Keratinocyte (primary cell): ENCODE results near the gene DCAF6. TPM values are rescaled to one million over a fixed set of nuclear protein-coding genes. Genes with fewer than 3 reads are reported as not detected.

Experiments used
- DNase-seq: peaks from one replicate; pipeline ENCODE4 v3.0.0-alpha.2; 2011; ENCODE audit warnings: low read depth, missing footprints, low spot score
- FAIRE-seq: peaks from 2 replicates; lab custom pipeline; 2011; peaks lifted over from hg19 to GRCh38; lab: Jason Lieb, UNC
- H2AFZ ChIP-seq: 2 replicates; pipeline ENCODE4 v1.6.0; 2012; ENCODE audit warnings: low read length, control low read depth, inconsistent platforms; ENCODE audit not compliant: control insufficient read depth
- H3K27ac ChIP-seq: 2 replicates; pipeline ENCODE4 v1.5.1; 2011; ENCODE audit warnings: low read length; ENCODE audit not compliant: control insufficient read depth, insufficient read depth
- H3K27me3 ChIP-seq: 3 replicates; pipeline ENCODE4 v1.6.0; 2011; ENCODE audit warnings: low read length; ENCODE audit not compliant: control insufficient read depth, insufficient read depth; ENCODE audit errors: extremely low read depth
- H3K36me3 ChIP-seq, 2 experiments: 2 replicates in 1 of 2; 3 replicates in 1 of 2; pipeline ENCODE4 v1.5.1; 2011; ENCODE audit warnings: low read length in 2 of 2, mild to moderate bottlenecking in 1 of 2; ENCODE audit not compliant: control insufficient read depth in 2 of 2, insufficient read depth in 2 of 2; ENCODE audit errors: extremely low read depth in 1 of 2
- H3K4me1 ChIP-seq: 3 replicates; pipeline ENCODE4 v1.5.1; 2011; ENCODE audit warnings: low read length; ENCODE audit not compliant: control insufficient read depth, insufficient read depth; ENCODE audit errors: extremely low read depth
- H3K4me2 ChIP-seq: 3 replicates; pipeline ENCODE4 v1.6.0; 2011; ENCODE audit warnings: low read depth, low read length; ENCODE audit not compliant: control insufficient read depth, insufficient read depth; ENCODE audit errors: extremely low read depth
- H3K4me3 ChIP-seq, 3 experiments: fragments of 200-600 bp in 1 of 3; sonication (generic) in 1 of 3; 2 replicates in 2 of 3; 3 replicates in 1 of 3; pipeline ENCODE4 v1.5.1; 2011 to 2016; ENCODE audit warnings: low read length in 3 of 3, mild to moderate bottlenecking in 3 of 3, control low read depth in 2 of 3, inconsistent platforms in 1 of 3, low read depth in 1 of 3, mixed read lengths in 1 of 3, mixed run types in 1 of 3, moderate library complexity in 1 of 3; ENCODE audit not compliant: control insufficient read depth in 2 of 3, insufficient read depth in 2 of 3; ENCODE audit errors: extremely low read depth in 1 of 3
- H3K79me2 ChIP-seq: 2 replicates; pipeline ENCODE4 v1.6.0; 2012; ENCODE audit warnings: low read length; ENCODE audit not compliant: control insufficient read depth, insufficient read depth
- H3K9ac ChIP-seq: 3 replicates; pipeline ENCODE4 v1.6.0; 2011; ENCODE audit warnings: low read length; ENCODE audit not compliant: control insufficient read depth, insufficient read depth; ENCODE audit errors: extremely low read depth
- H3K9me1 ChIP-seq: 3 replicates; pipeline ENCODE4 v1.6.0; 2011; ENCODE audit warnings: low read length; ENCODE audit not compliant: control insufficient read depth, insufficient read depth; ENCODE audit errors: extremely low read depth
- H3K9me3 ChIP-seq: 2 replicates; pipeline ENCODE4 v1.5.1; 2012; ENCODE audit warnings: low read depth, low read length; ENCODE audit not compliant: control insufficient read depth
- H4K20me1 ChIP-seq: 3 replicates; pipeline ENCODE4 v1.6.0; 2011; ENCODE audit warnings: low read length; ENCODE audit not compliant: control insufficient read depth, insufficient read depth; ENCODE audit errors: extremely low read depth
- CTCF ChIP-seq, 3 experiments: IDR thresholded peaks in 1 of 3; conservative IDR thresholded peaks in 1 of 3; optimal IDR thresholded peaks in 1 of 3; 2 replicates in 2 of 3; 3 replicates in 1 of 3; pipeline versions ENCODE3 to v1.5.1; 2011; ENCODE audit warnings: low read length in 3 of 3, mild to moderate bottlenecking in 3 of 3, moderate library complexity in 2 of 3, control low read depth in 1 of 3, inconsistent platforms in 1 of 3; ENCODE audit not compliant: insufficient read depth in 2 of 3; ENCODE audit errors: extremely low read depth in 1 of 3
- EZH2 ChIP-seq: IDR thresholded peaks from one replicate; pipeline ENCODE4 v1.6.1; 2012; ENCODE audit warnings: inconsistent platforms, mild to moderate bottlenecking, low read length, moderate library complexity
- dilution Hi-C: fragments of 300-500 bp; cut with MboI; formaldehyde crosslinking; loops from one replicate; pipeline ENCODE4 v1.7.0; 2020; ENCODE audit warnings: low sequenced_read_pairs; ENCODE audit not compliant: extremely low pct_ligation_motif_present
- polyA plus RNA-seq, 5 experiments: library from polyadenylated mRNA; depleted of rRNA in 3 of 5; stranded (reverse) in 3 of 5; stranded (forward) in 1 of 5; unstranded in 1 of 5; fragments of >200 nt; gene quantifications; 1 replicate in 1 of 5; 2 replicates in 3 of 5; 3 replicates in 1 of 5; pipeline versions ENCODE4 v1.2.1 to v1.2.3, GENCODE V29; 2011 to 2012; ENCODE audit warnings: missing spikeins in 2 of 5, low read depth in 1 of 5, low replicate concordance in 1 of 5

The DCAF6 gene
- polyA plus RNA-seq, 1 donor (not counting 4 experiments of a cell fraction or from before 2014, with no cell fraction given) = 109 TPM

- Histone ChIP-seq H4K20me1 (no peaks in the 10 kb centered on the region), H3K4me1 (peaks cover 4% of the 10 kb centered on the region), H3K9me3 (no peaks in the 10 kb centered on the region), H3K4me3 (no peak overlapping the region), H3K36me3 (peaks cover 0 to 4% of the 10 kb centered on the region in 2 experiments), H3K27me3 (no peaks in the 10 kb centered on the region), H3K79me2 (no peaks in the 10 kb centered on the region), H3K4me2 (no peak overlapping the region), H3K9me1 (no peaks in the 10 kb centered on the region), H3K27ac (no peak overlapping the region), H2AFZ (no peak overlapping the region), H3K9ac (no peak overlapping the region)
- FAIRE-seq (no peak), DNase-seq (no peak)
- dilution Hi-C loops = no loop called here
- TF ChIP-seq EZH2 (no peak), CTCF (optimal IDR thresholded peaks at IDR 0.05 in 1 of 3, IDR thresholded peaks at IDR 0.05 in 1 of 3, conservative IDR thresholded peaks at IDR 0.05 in 1 of 3; ENCODE audit: extremely low read depth in 1 of 3, insufficient read depth in 2 of 3, low read length in 3 of 3) (no peak)
These were observed 153.5 kb downstream of the DCAF6 start for GRCh38 chr1:168089979-168090337.

- no peaks in the 10 kb centered on the region for H3K79me2 ChIP-seq
- no peak overlapping the region for H3K9ac ChIP-seq
- H4K20me1 ChIP-seq = no peaks in the 10 kb centered on the region
- no peak overlapping the region for H3K4me3 ChIP-seq
- peaks cover 4% of the 10 kb centered on the region for H3K4me1 ChIP-seq
- DNase-seq (no peak), FAIRE-seq (no peak)
- H3K9me1 ChIP-seq = no peaks in the 10 kb centered on the region
- no peaks in the 10 kb centered on the region for H3K9me3 ChIP-seq
- no peak overlapping the region for H3K27ac ChIP-seq
- dilution Hi-C loops = no loop called here
- H3K27me3 ChIP-seq = no peaks in the 10 kb centered on the region
- no peak overlapping the region for H2AFZ ChIP-seq
- no peaks in the 10 kb centered on the region for H3K36me3 ChIP-seq
- TF ChIP-seq EZH2 = no peak
- TF ChIP-seq CTCF (optimal IDR thresholded peaks at IDR 0.05 in 1 of 3, IDR thresholded peaks at IDR 0.05 in 1 of 3, conservative IDR thresholded peaks at IDR 0.05 in 1 of 3; ENCODE audit: extremely low read depth in 1 of 3, insufficient read depth in 2 of 3, low read length in 3 of 3) = no peak
- H3K4me2 ChIP-seq = no peak overlapping the region
These were observed 153.9 kb downstream of the DCAF6 start for GRCh38 chr1:168090395-168090794.
